SK-N-SH treated with all-trans-retinoic acid at 6 μM for 48 hours (cell line): ENCODE data around the gene TTC16.

Source experiments
- ARNTL ChIP-seq: fragments of 450-650 bp; formaldehyde crosslinking; IDR thresholded peaks from 2 replicates; pipeline ENCODE4 v1.5.0; 2020; ENCODE audit warnings: low read depth, mild to moderate bottlenecking, moderate library complexity, borderline replicate concordance
- SNAI2 ChIP-seq: fragments of 250-450 bp; sonication (Bioruptor Pico); IDR thresholded peaks from 2 replicates; pipeline ENCODE4 v1.5.0; 2020; ENCODE audit warnings: mild to moderate bottlenecking, moderate library complexity
- TOX ChIP-seq: fragments of 250-450 bp; sonication (Bioruptor Pico); IDR thresholded peaks from 2 replicates; pipeline ENCODE4 v1.8.0; 2021; ENCODE audit warnings: mild to moderate bottlenecking, moderate library complexity, borderline replicate concordance
- ZFP3 ChIP-seq: fragments of 250-450 bp; sonication (Bioruptor Pico); IDR thresholded peaks from 2 replicates; pipeline ENCODE4 v1.5.0; 2020; ENCODE audit warnings: mild to moderate bottlenecking, moderate library complexity
- ZFP30 ChIP-seq: fragments of 450-650 bp; formaldehyde crosslinking; IDR thresholded peaks from 2 replicates; pipeline ENCODE4 v1.5.0; 2022; ENCODE audit warnings: mild to moderate bottlenecking, moderate library complexity

- no peak for TF ChIP-seq TOX (CRISPR knock-in tag)
- no peak for TF ChIP-seq ZFP3 (CRISPR knock-in tag)
- no peak for TF ChIP-seq ARNTL
- no peak for TF ChIP-seq ZFP30 (CRISPR knock-in tag)
- no peak for TF ChIP-seq SNAI2 (CRISPR knock-in tag)
These were observed 5.5 kb downstream of the TTC16 start for GRCh38 chr9:127721391-127721821.
